K562 (cell line): ENCODE measurements around the gene BMP6. TPM values are rescaled to one million over a fixed set of nuclear protein-coding genes. Genes with fewer than 3 reads are reported as not detected.

Source experiments
- ATAC-seq: fragments of 200-7000 bp; cut with Tn5 transposase; 3 replicates; pipeline ENCODE4 v1.9.1; 2020; ENCODE audit warnings: moderate library complexity
- BruUV-seq: library from RNA; stranded (reverse); fragments of 400-500 nt; replicated peaks from 2 replicates; lab custom pipeline; 2021; lab: Mats Ljungman, UMichigan
- CTCF ChIA-PET: fragments of 300-600 bp; formaldehyde crosslinking; extraction: SDS; loops from one replicate; lab custom pipeline; 2021; ENCODE audit warnings: low intra/inter-chr PET ratio; lab: Yijun Ruan, JAX
- POLR2A ChIA-PET: fragments of 300-600, 350-650 bp; sonication (Branson Sonifier 250); formaldehyde crosslinking; extraction: SDS; loops from one replicate; lab custom pipeline; 2021; ENCODE audit warnings: antibody characterized with exemption, inconsistent platforms; lab: Yijun Ruan, JAX
- DNase-seq, 4 experiments: peaks; one replicate each; pipeline versions ENCODE4 v3.0.0 to v3.0.0-alpha.2; 2011 to 2018; ENCODE audit warnings: low spot score in 3 of 4, mixed read lengths in 3 of 4; ENCODE audit errors: extremely low read depth in 1 of 4
- FAIRE-seq: peaks from 2 replicates; lab custom pipeline; 2011; peaks lifted over from hg19 to GRCh38; lab: Jason Lieb, UNC
- H2AFZ ChIP-seq: 2 replicates; pipeline ENCODE4 v1.6.0; 2011; ENCODE audit warnings: low read depth, low read length, control low read depth, inconsistent platforms
- H3K27ac ChIP-seq: fragments of 200-600 bp; 3 replicates; pipeline ENCODE4 v1.8.0; 2011; ENCODE audit warnings: low read depth, mild to moderate bottlenecking, control low read depth, inconsistent platforms, low read length, moderate library complexity, mixed read lengths; ENCODE audit errors: extremely low read depth
- H3K27me3 ChIP-seq, 2 experiments: fragments of 300-600 bp in 1 of 2; 2 replicates in 1 of 2; 3 replicates in 1 of 2; pipeline versions ENCODE4 v1.6.0 to v1.8.0; 2011; ENCODE audit warnings: inconsistent platforms in 2 of 2, low read length in 2 of 2, mild to moderate bottlenecking in 1 of 2, mixed read lengths in 1 of 2, moderate library complexity in 1 of 2; ENCODE audit not compliant: control insufficient read depth in 2 of 2, insufficient read depth in 2 of 2
- H3K36me3 ChIP-seq: fragments of 300-600 bp; 3 replicates; pipeline ENCODE4 v1.8.0; 2011; ENCODE audit warnings: mild to moderate bottlenecking, low read length, inconsistent platforms; ENCODE audit not compliant: control insufficient read depth, insufficient read depth
- H3K4me1 ChIP-seq, 2 experiments: fragments of 200-600 bp in 1 of 2; replicated peaks in 1 of 2; 2 replicates in 1 of 2; 3 replicates in 1 of 2; pipeline versions ENCODE4 v1.5.1 to v1.8.0; 2011; ENCODE audit warnings: inconsistent platforms in 2 of 2, low read length in 2 of 2, mild to moderate bottlenecking in 1 of 2, mixed read lengths in 1 of 2, moderate library complexity in 1 of 2; ENCODE audit not compliant: control insufficient read depth in 2 of 2, insufficient read depth in 2 of 2
- H3K4me2 ChIP-seq: 2 replicates; pipeline ENCODE4 v1.6.1; 2011; ENCODE audit warnings: low read length, control low read depth, inconsistent platforms, mixed read lengths; ENCODE audit not compliant: insufficient read depth
- H3K4me3 ChIP-seq: fragments of 200-600 bp; sonication (generic), shearing (Covaris generic); 2 replicates; pipeline ENCODE4 v1.5.1; 2016; ENCODE audit warnings: control low read depth, inconsistent platforms
- H3K79me2 ChIP-seq: fragments of 200-600 bp; 3 replicates; pipeline ENCODE4 v1.8.0; 2011; ENCODE audit warnings: low read length, inconsistent platforms; ENCODE audit not compliant: control insufficient read depth, insufficient read depth
- H3K9ac ChIP-seq, 2 experiments: 2 replicates each; pipeline versions ENCODE4 v1.6.0 to v1.6.1; 2011; ENCODE audit warnings: low read depth in 2 of 2, low read length in 2 of 2, control low read depth in 1 of 2, inconsistent platforms in 1 of 2, mild to moderate bottlenecking in 1 of 2, mixed read lengths in 1 of 2; ENCODE audit not compliant: insufficient read depth in 1 of 2
- H3K9me1 ChIP-seq: one replicate; pipeline ENCODE4 v1.6.0; 2011; ENCODE audit warnings: inconsistent platforms, mild to moderate bottlenecking, low read length, moderate library complexity; ENCODE audit not compliant: control insufficient read depth, insufficient read depth
- H3K9me3 ChIP-seq: replicated peaks from 2 replicates; pipeline ENCODE4 v1.5.1; 2011; ENCODE audit warnings: low read depth, low read length, inconsistent platforms; ENCODE audit not compliant: control insufficient read depth, insufficient read depth
- H4K20me1 ChIP-seq: replicated peaks from 2 replicates; pipeline ENCODE4 v1.6.1; 2011; ENCODE audit warnings: low read length, inconsistent platforms, mixed read lengths; ENCODE audit not compliant: control insufficient read depth, insufficient read depth
- CBX3 ChIP-seq, 2 experiments: IDR thresholded peaks; 1 replicate in 1 of 2; 2 replicates in 1 of 2; pipeline ENCODE4 v1.6.1; 2012; ENCODE audit warnings: inconsistent platforms in 2 of 2, low read length in 2 of 2, borderline replicate concordance in 1 of 2, control low read depth in 1 of 2
- CREB1 ChIP-seq, 2 experiments: sonication (generic) in 1 of 2; formaldehyde crosslinking in 1 of 2; IDR thresholded peaks; 2 replicates each; pipeline versions ENCODE4 v1.6.1 to v1.8.0; 2012 to 2022; ENCODE audit warnings: inconsistent platforms in 1 of 2, mild to moderate bottlenecking in 1 of 2, missing genetic modification reagents in 1 of 2, moderate library complexity in 1 of 2
- NR2C1 ChIP-seq, 2 experiments: fragments of 450-650 bp; IDR thresholded peaks; 2 replicates each; pipeline ENCODE4 v1.6.1; 2017; ENCODE audit warnings: mild to moderate bottlenecking in 2 of 2, antibody characterized with exemption in 1 of 2, inconsistent platforms in 1 of 2, missing compliant biosample characterization in 1 of 2, missing genetic modification characterization in 1 of 2
- SMAD2 ChIP-seq: fragments of 150-350 bp; IDR thresholded peaks from 2 replicates; pipeline ENCODE4 v1.6.1; 2014; ENCODE audit warnings: low read depth, mild to moderate bottlenecking, low read length
- SMAD3 ChIP-seq: fragments of 450-650 bp; formaldehyde crosslinking; conservative IDR thresholded peaks from 2 replicates; pipeline ENCODE4 v1.4.0; 2020; ENCODE audit warnings: mild to moderate bottlenecking
- SRSF9 ChIP-seq: fragments of 200-400 bp; formaldehyde crosslinking; IDR thresholded peaks from 2 replicates; pipeline ENCODE4 v1.6.1; 2017; ENCODE audit warnings: low read depth, low read length, borderline replicate concordance
- TAF1 ChIP-seq: IDR thresholded peaks from 2 replicates; pipeline ENCODE4 v1.6.1; 2011; ENCODE audit warnings: mild to moderate bottlenecking, low read length, moderate library complexity; ENCODE audit not compliant: insufficient read depth, control insufficient read depth, severe bottlenecking; ENCODE audit errors: extremely low read depth
- TCF7 ChIP-seq: sonication (generic); IDR thresholded peaks from 2 replicates; pipeline ENCODE4 v1.6.1; 2016; ENCODE audit warnings: antibody characterized with exemption, borderline replicate concordance
- ZNF316 ChIP-seq: fragments of 450-650 bp; IDR thresholded peaks from 2 replicates; pipeline ENCODE4 v1.6.1; 2016
- WGBS: fragments of 100-300 bp; shearing (Covaris generic); methylation state at CpG from one replicate; pipeline ENCODE4 v1.1.6; 2016; ENCODE audit warnings: low coverage, mixed read lengths; ENCODE audit not compliant: insufficient coverage; ENCODE audit errors: missing lambda C conversion rate; 5-methylcytosine and 5-hydroxymethylcytosine counted together
- in situ Hi-C: fragments of 300-500 bp; cut with MboI; formaldehyde crosslinking; loops from 4 replicates; pipeline ENCODE4 v1.15.0; 2018; ENCODE audit warnings: inconsistent platforms, mixed read lengths
- intact Hi-C: fragments of 100-400 bp; cut with micrococcal nuclease; formaldehyde crosslinking; loops from 2 replicates; pipeline ENCODE4 v1.14.2; 2022
- polyA plus RNA-seq, 8 experiments: library from polyadenylated mRNA; depleted of rRNA in 4 of 8; stranded (reverse) in 5 of 8; unstranded in 3 of 8; fragments of >200 nt; fragmentation: Nextera tagmentation in 2 of 8; fragmentation: Illumina TruSeq in 1 of 8; extraction: Ambion mirVana in 2 of 8; extraction: Trizol in 1 of 8; gene quantifications; 2 replicates each; pipeline versions ENCODE4 v1.2.1 to v1.2.3, GENCODE V29; 2011 to 2014; ENCODE audit warnings: inconsistent platforms in 1 of 8, missing spikeins in 1 of 8
- total RNA-seq, 7 experiments: library from RNA; depleted of rRNA in 6 of 7; stranded (reverse); fragments of >200 nt in 6 of 7; fragmentation: Illumina TruSeq in 2 of 7; extraction: Trizol in 2 of 7; gene quantifications; 2 replicates each; pipeline versions ENCODE4 v1.2.1 to v1.2.3, GENCODE V29; 2011 to 2021; ENCODE audit warnings: low replicate concordance in 1 of 7
- TF ChIP-seq, protein P1 (sequence below), 2 experiments: fragments of 450-650 bp in 1 of 2; sonication (generic) in 1 of 2; formaldehyde crosslinking in 1 of 2; IDR thresholded peaks in 1 of 2; conservative IDR thresholded peaks in 1 of 2; 2 replicates each; pipeline versions ENCODE4 v1.6.1 to v1.8.1; 2016 to 2023; ENCODE audit warnings: mild to moderate bottlenecking in 2 of 2, moderate library complexity in 2 of 2, inconsistent platforms in 1 of 2, missing genetic modification reagents in 1 of 2

The BMP6 gene
- total and polyA plus RNA-seq, 9 of the 15 experiments (the other 6 are each of a cell fraction or from before 2014, with no cell fraction given) = 0.01 to 0.13 (median 0.06) TPM; not detected in 3

DNA sequence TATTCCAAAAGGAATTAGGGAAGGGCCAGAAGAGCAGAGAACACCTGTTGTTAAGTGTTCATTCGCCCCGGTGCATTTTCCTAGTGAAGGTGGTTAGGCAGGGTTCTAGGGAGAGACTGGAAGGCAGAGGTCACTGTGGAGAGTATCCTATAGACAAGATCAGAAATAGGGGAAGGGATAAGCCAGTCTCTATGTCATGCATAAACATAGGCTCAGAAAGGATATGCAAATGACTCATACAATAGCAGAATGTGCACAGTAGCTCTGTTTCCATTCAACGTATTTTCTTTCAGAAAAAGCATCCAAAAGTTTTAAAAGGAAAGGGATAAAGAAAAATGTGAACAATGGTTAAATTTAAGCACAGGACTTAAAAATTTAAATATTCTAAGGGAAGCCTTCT, 47.4 kb downstream of the BMP6 start:
- no peak overlapping the region for H2AFZ ChIP-seq
- ATAC-seq = no peak
- no TSS peak for BruUV-seq
- no peaks in the 10 kb centered on the region for H4K20me1 ChIP-seq
- ChIA-PET POLR2A (interaction anchor here (0.9 to 1.1 kb wide), 2 partner anchors 11 to 12 kb away, joined by 3 read pairs; no protein-coding TSS in a partner anchor), CTCF (no interaction called here)
- TF ChIP-seq CBX3 (IDR thresholded peaks at IDR 0.05; ENCODE audit: borderline replicate concordance in 1 of 2, low read length in 2 of 2) (no peak), SMAD3 (CRISPR knock-in tag) (no peak), ZNF316 (no peak), CREB1 (IDR thresholded peaks at IDR 0.05) (no peak), CREB1 (CRISPR knock-in tag; IDR thresholded peaks at IDR 0.05) (no peak), TAF1 (no peak), NR2C1 (IDR thresholded peaks at IDR 0.05) (no peak), NR2C1 (tag; IDR thresholded peaks at IDR 0.05) (no peak), TCF7 (no peak), SRSF9 (no peak), SMAD2 (no peak)
- TF ChIP-seq, protein P1, sequence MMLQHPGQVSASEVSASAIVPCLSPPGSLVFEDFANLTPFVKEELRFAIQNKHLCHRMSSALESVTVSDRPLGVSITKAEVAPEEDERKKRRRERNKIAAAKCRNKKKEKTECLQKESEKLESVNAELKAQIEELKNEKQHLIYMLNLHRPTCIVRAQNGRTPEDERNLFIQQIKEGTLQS (IDR thresholded peaks at IDR 0.05) = no peak
- TF ChIP-seq, protein P1 (CRISPR knock-in tag; conservative IDR thresholded peaks at IDR 0.05) = no peak
- peaks cover 20 to 62% of the 10 kb centered on the region in 2 experiments for H3K27me3 ChIP-seq
- intact Hi-C loops = no loop called here
- no peaks in the 10 kb centered on the region for H3K9me1 ChIP-seq
- no peak for FAIRE-seq
- H3K9ac ChIP-seq = no peak overlapping the region
- no peaks in the 10 kb centered on the region for H3K4me1 ChIP-seq
- no peak for DNase-seq
- WGBS = 5% methylated on average over 3 of the region's 3 CpGs
- H3K36me3 ChIP-seq = no peaks in the 10 kb centered on the region
- in situ Hi-C loops = no loop called here
- H3K27ac ChIP-seq = no peak overlapping the region
- H3K9me3 ChIP-seq = no peaks in the 10 kb centered on the region
- H3K4me3 ChIP-seq = no peak overlapping the region
- no peak overlapping the region for H3K4me2 ChIP-seq
- H3K79me2 ChIP-seq = no peaks in the 10 kb centered on the region
